NT2/D1 (cell line): Measurements from ENCODE around the gene LARGE1.

Experiments used
- DNase-seq: peaks from one replicate; pipeline ENCODE4 v3.0.0-alpha.2; 2011; ENCODE audit warnings: low read depth, low spot score
- H3K27me3 ChIP-seq: 2 replicates; pipeline ENCODE4 v1.6.0; 2011; ENCODE audit warnings: mild to moderate bottlenecking; ENCODE audit not compliant: insufficient read length, insufficient read depth
- H3K36me3 ChIP-seq: 2 replicates; pipeline ENCODE4 v1.6.1; 2011; ENCODE audit warnings: mild to moderate bottlenecking, low read length, mixed read lengths; ENCODE audit not compliant: insufficient read depth, insufficient read length
- H3K4me1 ChIP-seq: 2 replicates; pipeline ENCODE4 v1.5.1; 2011; ENCODE audit not compliant: insufficient read depth, insufficient read length
- H3K4me3 ChIP-seq: 2 replicates; pipeline ENCODE4 v1.5.1; 2011; ENCODE audit warnings: low read depth; ENCODE audit not compliant: insufficient read length
- H3K9ac ChIP-seq: 2 replicates; pipeline ENCODE4 v1.6.0; 2011; ENCODE audit warnings: low read depth; ENCODE audit not compliant: insufficient read length
- H3K9me3 ChIP-seq: 2 replicates; pipeline ENCODE4 v1.5.1; 2011; ENCODE audit warnings: mild to moderate bottlenecking, low read length; ENCODE audit not compliant: insufficient read depth
- SUZ12 ChIP-seq: IDR thresholded peaks from 2 replicates; pipeline ENCODE4 v1.6.1; 2011; ENCODE audit not compliant: insufficient read length, insufficient read depth; ENCODE audit errors: extremely low read depth
- YY1 ChIP-seq: IDR thresholded peaks from 2 replicates; pipeline ENCODE4 v1.6.1; 2011; ENCODE audit not compliant: insufficient read length, insufficient read depth
- ZNF274 ChIP-seq: IDR thresholded peaks from 2 replicates; pipeline ENCODE4 v1.6.1; 2011; ENCODE audit warnings: mild to moderate bottlenecking, low read depth, low read length

LARGE1 gene

GRCh38 chr22:33921525-33922348 is 1.5 kb upstream of the LARGE1 start:
- H3K27me3 ChIP-seq: peaks cover 9% of the 10 kb centered on the region
- H3K9me3 ChIP-seq: no peaks in the 10 kb centered on the region
- peak overlapping the region; percentile 55 for H3K4me3 ChIP-seq
- no peaks in the 10 kb centered on the region for H3K4me1 ChIP-seq
- TF ChIP-seq ZNF274 (no peak), SUZ12 (no peak), YY1 (no peak)
- peak overlapping the region; percentile 82 for H3K9ac ChIP-seq
- no peaks in the 10 kb centered on the region for H3K36me3 ChIP-seq
- peak; percentile 66 for DNase-seq

- Histone ChIP-seq H3K9ac (peak overlapping the region; percentile 82), H3K9me3 (no peaks in the 10 kb centered on the region), H3K4me3 (peak overlapping the region; percentile 55), H3K4me1 (no peaks in the 10 kb centered on the region), H3K36me3 (peaks cover 4% of the 10 kb centered on the region), H3K27me3 (peaks cover 9% of the 10 kb centered on the region)
- TF ChIP-seq YY1 (no peak), ZNF274 (no peak), SUZ12 (no peak)
- peak; percentile 89 for DNase-seq
These were observed 750 bp upstream of the LARGE1 start for GRCh38 chr22:33920927-33921524.

- Histone ChIP-seq H3K27me3 (peaks cover 9% of the 10 kb centered on the region), H3K9me3 (no peaks in the 10 kb centered on the region), H3K4me1 (no peaks in the 10 kb centered on the region), H3K9ac (peak overlapping the region; percentile 87), H3K4me3 (peak overlapping the region; percentile 76), H3K36me3 (peaks cover 4% of the 10 kb centered on the region)
- TF ChIP-seq YY1 (no peak), ZNF274 (no peak), SUZ12 (no peak)
- DNase-seq: no peak
These were observed 682 bp downstream of the LARGE1 start for GRCh38 chr22:33919391-33920196.

GRCh38 chr22:33918676-33919365 is 1.5 kb downstream of the LARGE1 start:
- Histone ChIP-seq H3K9me3 (no peaks in the 10 kb centered on the region), H3K9ac (peak overlapping the region; percentile 87), H3K4me3 (peak overlapping the region; percentile 76), H3K36me3 (peaks cover 4% of the 10 kb centered on the region), H3K27me3 (peaks cover 9% of the 10 kb centered on the region), H3K4me1 (no peaks in the 10 kb centered on the region)
- DNase-seq: no peak
- no peak for TF ChIP-seq SUZ12
- no peak for TF ChIP-seq ZNF274
- no peak for TF ChIP-seq YY1

GRCh38 chr22:33917744-33918406 is 2.4 kb downstream of the LARGE1 start:
- TF ChIP-seq SUZ12 (no peak), ZNF274 (no peak), YY1 (no peak)
- no peak for DNase-seq
- peak overlapping the region; percentile 32 for H3K9ac ChIP-seq
- no peak overlapping the region for H3K4me3 ChIP-seq
- peaks cover 9% of the 10 kb centered on the region for H3K27me3 ChIP-seq
- H3K9me3 ChIP-seq: no peaks in the 10 kb centered on the region
- H3K36me3 ChIP-seq: peaks cover 4% of the 10 kb centered on the region
- no peaks in the 10 kb centered on the region for H3K4me1 ChIP-seq

GRCh38 chr22:33914699-33915098 is 5.6 kb downstream of the LARGE1 start:
- no peaks in the 10 kb centered on the region for H3K4me1 ChIP-seq
- H3K36me3 ChIP-seq: peaks cover 13% of the 10 kb centered on the region
- TF ChIP-seq SUZ12: no peak
- TF ChIP-seq YY1: no peak
- no peak for TF ChIP-seq ZNF274
- no peak overlapping the region for H3K4me3 ChIP-seq
- no peak for DNase-seq
- H3K9me3 ChIP-seq: no peaks in the 10 kb centered on the region
- H3K27me3 ChIP-seq: peaks cover 5% of the 10 kb centered on the region
- H3K9ac ChIP-seq: no peak overlapping the region
